Measurements from ENCODE around the gene BCAP31. TPM values are rescaled to one million over a fixed set of nuclear protein-coding genes. Genes with fewer than 3 reads are reported as not detected.
"Not testable (repeated sequence)": the region's sequence is repeated elsewhere in the genome, so short reads cannot be mapped to it uniquely, and the experiment has no call there.

BCAP31 gene
- total and polyA plus RNA-seq, 9 donors: 53.7 to 195 (median 135) TPM

DNA sequence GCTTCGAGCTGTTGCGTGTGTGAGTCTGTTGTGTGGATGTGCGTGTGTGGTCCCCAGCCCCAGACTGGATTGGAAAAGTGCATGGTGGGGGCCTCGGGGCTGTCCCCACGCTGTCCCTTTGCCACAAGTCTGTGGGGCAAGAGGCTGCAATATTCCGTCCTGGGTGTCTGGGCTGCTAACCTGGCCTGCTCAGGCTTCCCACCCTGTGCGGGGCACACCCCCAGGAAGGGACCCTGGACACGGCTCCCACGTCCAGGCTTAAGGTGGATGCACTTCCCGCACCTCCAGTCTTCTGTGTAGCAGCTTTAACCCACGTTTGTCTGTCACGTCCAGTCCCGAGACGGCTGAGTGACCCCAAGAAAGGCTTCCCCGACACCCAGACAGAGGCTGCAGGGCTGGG lies 28.1 kb downstream of the BCAP31 start:
- Histone ChIP-seq H3K4me3 (no peak overlapping the region), H3K4me1 (ENCODE audit: insufficient read depth) (no peaks in the 10 kb centered on the region), H3K9me3 (no peaks in the 10 kb centered on the region), H3K36me3 (no peaks in the 10 kb centered on the region), H3K27ac (no peak overlapping the region), H3K27me3 (no peaks in the 10 kb centered on the region)
- no peak for TF ChIP-seq EP300 (IDR thresholded peaks at IDR 0.05)
- no peak for TF ChIP-seq POLR2A (IDR thresholded peaks at IDR 0.05)
- TF ChIP-seq, protein P1, sequence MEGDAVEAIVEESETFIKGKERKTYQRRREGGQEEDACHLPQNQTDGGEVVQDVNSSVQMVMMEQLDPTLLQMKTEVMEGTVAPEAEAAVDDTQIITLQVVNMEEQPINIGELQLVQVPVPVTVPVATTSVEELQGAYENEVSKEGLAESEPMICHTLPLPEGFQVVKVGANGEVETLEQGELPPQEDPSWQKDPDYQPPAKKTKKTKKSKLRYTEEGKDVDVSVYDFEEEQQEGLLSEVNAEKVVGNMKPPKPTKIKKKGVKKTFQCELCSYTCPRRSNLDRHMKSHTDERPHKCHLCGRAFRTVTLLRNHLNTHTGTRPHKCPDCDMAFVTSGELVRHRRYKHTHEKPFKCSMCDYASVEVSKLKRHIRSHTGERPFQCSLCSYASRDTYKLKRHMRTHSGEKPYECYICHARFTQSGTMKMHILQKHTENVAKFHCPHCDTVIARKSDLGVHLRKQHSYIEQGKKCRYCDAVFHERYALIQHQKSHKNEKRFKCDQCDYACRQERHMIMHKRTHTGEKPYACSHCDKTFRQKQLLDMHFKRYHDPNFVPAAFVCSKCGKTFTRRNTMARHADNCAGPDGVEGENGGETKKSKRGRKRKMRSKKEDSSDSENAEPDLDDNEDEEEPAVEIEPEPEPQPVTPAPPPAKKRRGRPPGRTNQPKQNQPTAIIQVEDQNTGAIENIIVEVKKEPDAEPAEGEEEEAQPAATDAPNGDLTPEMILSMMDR (IDR thresholded peaks at IDR 0.05): no peak
- WGBS, 3 donors: 75 to 79% (median 76%) methylated on average over 15 of the region's 15 CpGs
- no peak for DNase-seq
- intact Hi-C loops (cut with DNase I): no loop called here

DNA sequence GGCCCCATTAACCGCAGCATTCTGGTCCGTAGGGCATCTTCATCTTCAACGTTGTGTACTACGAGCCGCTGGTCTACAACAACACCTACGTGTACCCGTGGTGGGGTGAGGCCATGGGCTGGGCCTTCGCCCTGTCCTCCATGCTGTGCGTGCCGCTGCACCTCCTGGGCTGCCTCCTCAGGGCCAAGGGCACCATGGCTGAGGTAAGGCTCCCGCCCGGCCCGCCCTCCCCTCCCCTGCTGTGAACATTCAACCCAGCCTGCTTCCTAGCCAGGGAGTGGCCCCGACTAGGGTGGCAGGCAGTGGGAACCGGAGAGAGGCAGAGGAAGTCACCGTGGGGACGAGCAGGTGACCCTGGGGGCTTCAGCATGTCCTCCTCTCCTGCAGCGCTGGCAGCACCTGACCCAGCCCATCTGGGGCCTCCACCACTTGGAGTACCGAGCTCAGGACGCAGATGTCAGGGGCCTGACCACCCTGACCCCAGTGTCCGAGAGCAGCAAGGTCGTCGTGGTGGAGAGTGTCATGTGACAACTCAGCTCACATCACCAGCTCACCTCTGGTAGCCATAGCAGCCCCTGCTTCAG lies 29.4 kb downstream of the BCAP31 start:
- no peaks in the 10 kb centered on the region for H3K9me3 ChIP-seq
- no peaks in the 10 kb centered on the region for H3K36me3 ChIP-seq
- H3K27me3 ChIP-seq: no peaks in the 10 kb centered on the region
- H3K27ac ChIP-seq: no peak overlapping the region
- H3K4me1 ChIP-seq (ENCODE audit: insufficient read depth): no peaks in the 10 kb centered on the region
- intact Hi-C loops (cut with DNase I): no loop called here
- H3K4me3 ChIP-seq: no peak overlapping the region
- 81 to 85% (median 82%) methylated on average over 19 to 23 of the region's 23 CpGs for WGBS, 3 donors
- TF ChIP-seq POLR2A (IDR thresholded peaks at IDR 0.05) (no peak), EP300 (IDR thresholded peaks at IDR 0.05) (no peak)
- TF ChIP-seq, protein P1 (IDR thresholded peaks at IDR 0.05): no peak
- no peak for DNase-seq

DNA sequence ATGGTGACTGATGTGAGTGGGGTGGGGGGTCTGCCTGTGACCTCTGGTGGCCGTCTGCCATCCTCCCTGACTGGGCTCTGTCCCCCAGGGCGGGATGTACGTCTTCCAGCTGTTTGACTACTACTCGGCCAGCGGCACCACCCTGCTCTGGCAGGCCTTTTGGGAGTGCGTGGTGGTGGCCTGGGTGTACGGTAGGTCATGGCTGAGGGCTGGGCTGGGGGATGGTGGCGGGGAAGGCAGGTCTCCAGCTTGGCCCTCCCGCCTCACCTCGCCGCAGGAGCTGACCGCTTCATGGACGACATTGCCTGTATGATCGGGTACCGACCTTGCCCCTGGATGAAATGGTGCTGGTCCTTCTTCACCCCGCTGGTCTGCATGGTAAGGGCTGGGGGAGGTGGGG lies 29.9 kb downstream of the BCAP31 start:
- H3K27ac ChIP-seq; H3K9me3 ChIP-seq; intact Hi-C loops (cut with DNase I); DNase-seq; H3K36me3 ChIP-seq; H3K4me1 ChIP-seq (ENCODE audit: insufficient read depth); H3K4me3 ChIP-seq; H3K27me3 ChIP-seq: not testable (repeated sequence)
- WGBS, 3 donors: 57 to 82% (median 72%) methylated on average over 4 to 16 of the region's 16 CpGs

DNA sequence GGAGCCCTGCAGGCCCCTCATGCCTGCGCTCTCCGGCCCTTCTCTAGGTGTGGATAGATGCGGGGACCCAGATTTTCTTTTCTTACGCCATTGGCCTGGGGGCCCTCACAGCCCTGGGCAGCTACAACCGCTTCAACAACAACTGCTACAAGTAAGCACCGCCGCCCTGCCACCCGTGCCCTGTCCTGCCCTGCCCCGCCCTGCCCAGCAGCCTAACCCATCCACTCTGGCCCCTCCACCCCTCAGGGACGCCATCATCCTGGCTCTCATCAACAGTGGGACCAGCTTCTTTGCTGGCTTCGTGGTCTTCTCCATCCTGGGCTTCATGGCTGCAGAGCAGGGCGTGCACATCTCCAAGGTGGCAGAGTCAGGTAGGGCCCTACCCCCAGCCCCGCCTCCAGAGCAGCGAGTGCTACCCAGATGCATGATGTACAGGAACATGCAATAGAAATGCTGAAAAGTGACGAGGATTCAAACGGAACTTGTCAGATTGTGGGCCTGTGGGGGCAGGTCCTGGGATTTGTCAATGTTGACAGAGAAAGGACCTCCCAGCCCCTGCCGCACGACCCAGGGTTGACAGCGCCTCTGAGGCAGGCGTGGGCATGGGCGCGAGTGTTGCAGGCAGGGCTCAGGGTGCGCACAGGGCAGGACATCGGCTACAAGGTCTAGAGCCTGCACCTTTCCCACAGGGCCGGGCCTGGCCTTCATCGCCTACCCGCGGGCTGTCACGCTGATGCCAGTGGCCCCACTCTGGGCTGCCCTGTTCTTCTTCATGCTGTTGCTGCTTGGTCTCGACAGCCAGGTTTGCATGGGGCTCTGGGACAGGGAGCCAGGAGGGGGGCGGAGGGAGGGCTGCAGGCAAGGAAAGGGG lies 30.7 kb downstream of the BCAP31 start:
- Histone ChIP-seq H3K27ac (no peak overlapping the region), H3K9me3 (no peaks in the 10 kb centered on the region), H3K27me3 (no peaks in the 10 kb centered on the region), H3K4me3 (no peak overlapping the region), H3K36me3 (no peaks in the 10 kb centered on the region), H3K4me1 (ENCODE audit: insufficient read depth) (no peaks in the 10 kb centered on the region)
- no peak for DNase-seq
- WGBS, 3 donors: 83 to 87% (median 85%) methylated on average over 27 to 31 of the region's 31 CpGs
- TF ChIP-seq, protein P1 (IDR thresholded peaks at IDR 0.05): no peak
- TF ChIP-seq EP300 (IDR thresholded peaks at IDR 0.05) (no peak), POLR2A (IDR thresholded peaks at IDR 0.05) (no peak)
- intact Hi-C loops (cut with DNase I): no loop called here

DNA sequence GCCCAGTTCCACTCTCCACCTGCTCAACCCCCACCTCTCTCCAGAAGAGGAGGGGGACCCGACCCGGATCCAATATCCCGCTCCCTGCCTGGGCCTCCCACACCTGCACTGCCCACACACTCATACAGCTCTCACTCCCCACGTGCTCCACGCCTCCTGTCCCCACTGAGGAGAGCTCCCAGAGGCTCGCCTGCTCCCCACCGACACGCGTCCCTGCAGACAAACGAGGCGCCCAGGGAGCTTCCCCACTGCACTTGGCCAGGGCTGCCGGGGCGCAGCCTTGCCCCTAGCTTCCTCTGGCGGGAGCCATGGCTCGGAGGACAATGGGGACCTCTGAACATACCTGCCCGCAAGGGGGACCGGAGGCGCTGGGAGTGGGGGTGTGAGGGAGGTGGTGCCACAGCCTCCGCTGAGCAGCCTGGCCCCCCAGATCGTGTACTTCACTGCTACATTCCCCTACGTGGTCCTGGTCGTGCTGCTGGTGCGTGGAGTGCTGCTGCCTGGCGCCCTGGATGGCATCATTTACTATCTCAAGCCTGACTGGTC lies 31.5 kb downstream of the BCAP31 start:
- H3K4me1 ChIP-seq (ENCODE audit: insufficient read depth): no peaks in the 10 kb centered on the region
- TF ChIP-seq EP300 (IDR thresholded peaks at IDR 0.05) (no peak), POLR2A (IDR thresholded peaks at IDR 0.05) (no peak)
- intact Hi-C loops (cut with DNase I): no loop called here
- DNase-seq: no peak
- no peak overlapping the region for H3K27ac ChIP-seq
- no peaks in the 10 kb centered on the region for H3K9me3 ChIP-seq
- H3K27me3 ChIP-seq: no peaks in the 10 kb centered on the region
- H3K4me3 ChIP-seq: no peak overlapping the region
- WGBS, 3 donors: 64 to 82% (median 76%) methylated on average over 23 to 24 of the region's 24 CpGs
- H3K36me3 ChIP-seq: no peaks in the 10 kb centered on the region

Data from ovary (tissue), 9 donors.